Measurements from ENCODE around the gene CACNG7.
"Not testable (repeated sequence)": the region's sequence is repeated elsewhere in the genome, so short reads cannot be mapped to it uniquely, and the experiment has no call there.

Gene CACNG7, protein sequence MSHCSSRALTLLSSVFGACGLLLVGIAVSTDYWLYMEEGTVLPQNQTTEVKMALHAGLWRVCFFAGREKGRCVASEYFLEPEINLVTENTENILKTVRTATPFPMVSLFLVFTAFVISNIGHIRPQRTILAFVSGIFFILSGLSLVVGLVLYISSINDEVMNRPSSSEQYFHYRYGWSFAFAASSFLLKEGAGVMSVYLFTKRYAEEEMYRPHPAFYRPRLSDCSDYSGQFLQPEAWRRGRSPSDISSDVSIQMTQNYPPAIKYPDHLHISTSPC

DNA sequence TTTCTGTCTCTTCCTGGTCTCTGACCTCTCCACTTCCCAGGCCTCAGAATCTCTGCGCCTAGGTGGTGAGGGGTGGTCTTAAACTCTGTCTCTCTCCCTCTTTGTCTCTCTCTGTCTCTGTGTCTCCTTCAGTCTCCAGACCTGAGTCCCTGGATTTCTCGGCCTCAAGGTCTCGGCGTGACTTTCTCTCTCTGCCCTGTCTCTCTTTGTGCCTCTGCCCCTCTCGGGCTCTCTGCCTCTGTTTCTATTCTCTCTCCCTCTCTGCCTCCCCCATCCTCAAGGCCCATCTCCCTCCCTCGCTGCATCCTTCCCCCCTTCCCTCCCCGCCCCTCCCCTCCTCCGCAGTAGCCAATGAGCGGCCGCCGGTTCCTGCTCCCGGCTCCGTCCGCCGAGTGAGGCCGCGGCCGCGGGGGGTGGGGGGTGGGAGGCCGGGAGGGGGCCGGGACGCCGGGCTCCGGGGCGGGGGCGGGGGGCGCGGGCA, at the start of gene CACNG7:
TSS of gene CACNG7 (plus strand) at position 344 of the 481 bp plus-strand sequence. CDS start 3,554 bp downstream, outside the sequence.
- no peak for DNase-seq

- no peak for DNase-seq
Measured at GRCh38 chr19:53864308-53864836, 44.7 kb upstream of the CACNG7 start.

DNA sequence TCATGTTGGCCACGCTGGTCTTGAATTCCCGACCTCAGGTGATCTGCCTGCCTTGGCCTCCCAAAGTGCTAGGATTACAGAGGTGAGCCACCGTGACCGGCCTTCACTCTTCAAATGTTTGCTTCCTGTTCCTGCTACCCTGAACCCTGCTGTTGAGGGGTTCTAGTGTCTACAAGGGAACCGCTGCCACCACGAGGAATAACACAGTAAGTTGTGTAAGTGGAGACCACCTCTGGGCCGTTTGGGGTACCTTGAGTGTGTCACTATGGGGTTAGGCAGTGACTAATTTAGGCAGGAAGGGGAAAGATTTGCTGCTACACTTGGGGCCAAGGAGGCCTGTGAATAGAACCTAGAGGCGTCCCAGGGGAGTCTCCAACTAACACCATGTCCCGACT, 43.6 kb upstream of the CACNG7 start:
- DNase-seq = no peak

- peak; percentile 84 for DNase-seq
Measured at GRCh38 chr19:53865918-53866864, 42.9 kb upstream of the CACNG7 start.

DNA sequence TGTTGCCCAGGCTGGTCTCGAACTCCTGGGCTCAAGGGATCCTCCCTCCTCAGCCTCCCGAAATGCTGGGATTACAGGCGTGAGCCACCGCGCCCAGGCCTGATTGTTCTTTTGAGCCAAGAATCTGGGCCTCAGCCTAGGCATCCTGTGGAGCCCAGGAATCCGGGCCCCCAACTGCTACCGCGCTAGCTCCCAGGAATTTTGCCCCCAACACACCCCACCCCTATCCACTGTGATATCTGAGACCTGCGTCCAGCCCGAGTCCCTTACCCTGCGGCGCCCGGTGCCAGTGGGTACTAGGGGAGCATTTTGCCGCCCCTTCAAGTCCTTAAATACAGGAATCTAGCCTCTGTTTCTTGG, 42.2 kb upstream of the CACNG7 start:
- no peak for DNase-seq

DNA sequence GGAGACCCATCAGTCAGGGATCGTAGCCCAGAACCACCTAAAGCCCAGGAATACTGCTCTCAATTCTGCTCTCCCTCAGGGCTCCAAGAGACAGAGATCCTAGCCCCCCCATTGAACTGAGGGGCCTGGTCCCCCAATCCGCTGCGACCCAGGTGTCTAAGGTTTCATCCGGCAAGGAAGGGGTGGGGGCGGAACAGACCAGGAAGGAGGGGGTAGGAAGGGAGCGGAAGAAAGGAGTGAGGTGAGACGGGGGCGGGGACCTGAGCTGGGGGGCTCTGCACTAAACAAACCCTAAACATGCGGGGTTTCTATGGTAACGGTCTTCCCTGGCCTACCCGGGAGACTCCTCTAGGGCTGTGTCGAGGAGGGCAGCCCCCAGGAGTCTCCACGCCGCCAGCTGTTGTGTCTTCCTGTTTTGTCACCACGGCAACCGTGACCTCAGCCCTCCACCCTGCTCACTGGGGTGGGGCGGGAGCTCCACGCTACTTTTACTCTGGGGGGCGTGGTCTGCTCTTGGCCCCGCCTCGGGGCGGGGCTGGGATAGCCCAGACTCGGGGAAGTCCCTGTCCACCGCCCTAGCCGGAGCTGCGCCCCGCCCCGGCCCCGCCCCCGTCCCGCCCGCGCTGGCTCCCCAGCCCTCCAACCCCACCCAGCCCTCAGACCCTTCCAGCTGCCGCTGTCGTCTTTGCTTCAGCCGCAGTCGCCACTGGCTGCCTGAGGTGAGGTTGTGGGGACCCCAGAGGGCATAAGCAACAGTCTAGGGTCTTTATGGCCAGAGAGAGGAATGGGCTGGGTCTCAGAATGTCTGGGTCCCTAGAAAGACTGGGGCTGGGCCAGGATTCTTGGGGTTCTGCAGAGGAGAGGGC, 41.6 kb upstream of the CACNG7 start, which contains the start of gene MYADM:
TSS of gene MYADM (plus strand) at position 659 of the 866 bp plus-strand sequence. CDS start 5,647 bp downstream, outside the sequence.
- peak; percentile 100 for DNase-seq

- DNase-seq = peak; percentile 62
Measured at GRCh38 chr19:53868091-53868891, 40.8 kb upstream of the CACNG7 start.

GRCh38 chr19:53868892-53869804, 39.9 kb upstream of the CACNG7 start:
- DNase-seq = peak; percentile 94

DNA sequence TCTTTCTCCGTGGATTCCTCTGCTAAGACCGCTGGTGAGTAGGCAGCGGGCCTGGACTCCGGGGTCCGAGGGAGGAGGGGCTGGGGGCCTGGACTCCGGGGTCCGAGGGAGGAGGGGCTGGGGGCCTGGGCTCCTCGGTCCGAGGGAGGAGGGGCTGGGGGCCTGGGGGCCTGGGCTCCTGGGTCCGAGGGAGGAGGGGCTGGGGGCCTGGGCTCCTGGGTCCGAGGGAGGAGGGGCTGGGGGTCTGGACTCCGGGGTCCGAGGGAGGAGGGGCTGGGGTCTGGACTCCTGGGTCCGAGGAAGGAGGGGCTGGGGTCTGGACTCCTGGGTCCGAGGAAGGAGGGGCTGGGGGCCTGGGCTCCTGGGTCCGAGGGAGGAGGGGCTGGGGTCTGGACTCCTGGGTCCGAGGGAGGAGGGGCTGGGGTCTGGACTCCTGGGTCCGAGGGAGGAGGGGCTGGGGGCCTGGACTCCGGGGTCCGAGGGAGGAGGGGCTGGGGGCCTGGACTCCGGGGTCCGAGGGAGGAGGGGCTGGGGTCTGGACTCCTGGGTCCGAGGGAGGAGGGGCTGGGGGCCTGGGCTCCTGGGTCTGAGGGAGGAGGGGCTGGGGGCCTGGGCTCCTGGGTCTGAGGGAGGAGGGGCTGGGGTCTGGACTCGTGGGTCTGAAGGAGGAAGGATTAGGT, 39.1 kb upstream of the CACNG7 start:
- DNase-seq = not testable (repeated sequence)

DNA sequence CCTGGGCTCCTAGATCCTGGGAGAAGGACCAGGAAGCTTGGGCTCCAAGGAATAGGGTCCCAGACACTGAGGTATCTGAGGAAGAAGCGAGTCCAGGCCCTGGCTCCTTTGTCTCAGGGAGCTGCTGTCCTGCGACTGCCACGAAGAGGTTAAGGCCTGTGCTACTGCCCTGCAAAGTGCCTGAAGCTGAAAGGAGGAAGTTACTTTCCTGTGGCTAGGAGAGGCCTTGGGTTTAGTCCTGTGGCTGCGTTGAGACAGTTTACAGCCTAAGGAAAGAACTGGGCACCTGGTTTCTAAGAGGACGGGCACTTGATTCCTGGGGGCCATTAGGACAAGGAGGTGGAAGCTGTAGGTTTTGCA, 38.6 kb upstream of the CACNG7 start:
- DNase-seq = peak; percentile 47

- DNase-seq = peak; percentile 51
Measured at GRCh38 chr19:53871454-53871853, 37.6 kb upstream of the CACNG7 start.

DNA sequence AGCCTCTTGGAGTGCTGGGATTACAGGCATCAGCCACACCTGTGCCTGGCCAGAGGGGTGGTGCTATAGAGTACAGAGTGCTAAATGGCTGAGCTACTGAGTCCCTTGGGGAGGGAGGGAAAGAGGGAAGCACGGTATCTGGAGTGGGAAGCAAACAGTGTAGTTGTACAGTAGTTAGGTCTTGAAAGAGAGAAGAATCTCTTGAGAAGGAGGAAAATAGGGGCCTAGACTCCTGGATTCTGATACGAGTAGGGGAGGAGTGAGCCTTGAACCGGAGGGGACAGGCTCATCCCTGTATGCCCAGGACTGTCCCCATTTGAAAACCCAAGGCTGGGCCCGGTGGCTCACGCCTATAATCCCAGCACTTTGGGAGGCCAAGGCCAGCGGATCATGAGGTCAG, 36.3 kb upstream of the CACNG7 start:
- DNase-seq = peak; percentile 45

GRCh38 chr19:53873773-53874605, 35.1 kb upstream of the CACNG7 start:
- DNase-seq = peak; percentile 49

DNA sequence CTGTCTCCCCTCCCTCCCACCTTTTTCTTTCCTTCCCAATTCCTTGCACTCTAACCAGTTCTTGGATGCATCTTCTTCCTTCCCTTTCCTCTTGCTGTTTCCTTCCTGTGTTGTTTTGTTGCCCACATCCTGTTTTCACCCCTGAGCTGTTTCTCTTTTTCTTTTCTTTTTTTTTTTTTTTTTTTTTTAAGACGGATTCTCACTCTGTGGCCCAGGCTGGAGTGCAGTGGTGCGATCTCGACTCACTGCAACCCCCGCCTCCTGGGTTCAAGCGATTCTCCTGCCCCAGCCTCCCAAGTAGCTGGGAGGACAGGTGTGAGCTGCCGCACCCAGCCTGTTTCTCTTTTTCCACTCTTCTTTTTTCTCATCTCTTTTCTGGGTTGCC, 34.5 kb upstream of the CACNG7 start:
- DNase-seq = peak; percentile 37

GRCh38 chr19:53875602-53876325, 33.3 kb upstream of the CACNG7 start:
- peak; percentile 39 for DNase-seq

DNA sequence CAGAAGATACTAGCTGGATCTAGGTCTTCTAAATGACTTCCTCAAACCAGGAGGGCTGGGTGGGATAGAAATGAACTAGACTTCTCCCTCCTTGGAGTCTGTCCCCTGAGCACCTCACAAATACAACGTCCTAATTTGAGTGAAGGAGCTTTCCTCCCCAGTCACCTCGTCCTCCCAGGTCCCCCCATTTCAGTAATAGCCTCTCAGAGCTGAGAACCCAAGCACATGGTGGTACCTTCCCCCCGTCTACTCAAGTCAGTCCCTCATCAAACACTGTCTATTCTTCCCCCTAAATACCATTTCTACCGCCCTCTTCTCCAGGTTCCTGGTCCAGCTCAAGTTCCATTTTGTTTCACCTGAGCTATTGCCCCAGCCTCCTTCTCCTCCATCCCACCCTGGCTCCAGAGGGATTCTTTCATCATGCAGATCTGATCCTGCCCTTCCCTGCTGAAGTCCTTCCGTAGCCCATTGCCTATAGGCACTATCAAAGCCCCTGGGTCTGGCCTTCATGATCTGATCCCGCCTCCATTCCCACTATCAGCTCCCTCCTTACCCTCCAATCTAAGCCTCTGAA, 32.3 kb upstream of the CACNG7 start:
- DNase-seq = peak; percentile 54

- peak; percentile 83 for DNase-seq
Measured at GRCh38 chr19:53877361-53877766, 31.7 kb upstream of the CACNG7 start.

- DNase-seq = peak; percentile 50
Measured at GRCh38 chr19:53878776-53879139, 30.3 kb upstream of the CACNG7 start.
